OCI-M1 (cell line): ENCODE data around the gene LGI2.
"Not testable (repeated sequence)": the region's sequence is repeated elsewhere in the genome, so short reads cannot be mapped to it uniquely, and the experiment has no call there.

Experiments used
- DNase-seq: peaks from one replicate; lab custom pipeline; 2025; lab: John Stamatoyannopoulos, UW

LGI2 gene, protein sequence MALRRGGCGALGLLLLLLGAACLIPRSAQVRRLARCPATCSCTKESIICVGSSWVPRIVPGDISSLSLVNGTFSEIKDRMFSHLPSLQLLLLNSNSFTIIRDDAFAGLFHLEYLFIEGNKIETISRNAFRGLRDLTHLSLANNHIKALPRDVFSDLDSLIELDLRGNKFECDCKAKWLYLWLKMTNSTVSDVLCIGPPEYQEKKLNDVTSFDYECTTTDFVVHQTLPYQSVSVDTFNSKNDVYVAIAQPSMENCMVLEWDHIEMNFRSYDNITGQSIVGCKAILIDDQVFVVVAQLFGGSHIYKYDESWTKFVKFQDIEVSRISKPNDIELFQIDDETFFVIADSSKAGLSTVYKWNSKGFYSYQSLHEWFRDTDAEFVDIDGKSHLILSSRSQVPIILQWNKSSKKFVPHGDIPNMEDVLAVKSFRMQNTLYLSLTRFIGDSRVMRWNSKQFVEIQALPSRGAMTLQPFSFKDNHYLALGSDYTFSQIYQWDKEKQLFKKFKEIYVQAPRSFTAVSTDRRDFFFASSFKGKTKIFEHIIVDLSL

DNA sequence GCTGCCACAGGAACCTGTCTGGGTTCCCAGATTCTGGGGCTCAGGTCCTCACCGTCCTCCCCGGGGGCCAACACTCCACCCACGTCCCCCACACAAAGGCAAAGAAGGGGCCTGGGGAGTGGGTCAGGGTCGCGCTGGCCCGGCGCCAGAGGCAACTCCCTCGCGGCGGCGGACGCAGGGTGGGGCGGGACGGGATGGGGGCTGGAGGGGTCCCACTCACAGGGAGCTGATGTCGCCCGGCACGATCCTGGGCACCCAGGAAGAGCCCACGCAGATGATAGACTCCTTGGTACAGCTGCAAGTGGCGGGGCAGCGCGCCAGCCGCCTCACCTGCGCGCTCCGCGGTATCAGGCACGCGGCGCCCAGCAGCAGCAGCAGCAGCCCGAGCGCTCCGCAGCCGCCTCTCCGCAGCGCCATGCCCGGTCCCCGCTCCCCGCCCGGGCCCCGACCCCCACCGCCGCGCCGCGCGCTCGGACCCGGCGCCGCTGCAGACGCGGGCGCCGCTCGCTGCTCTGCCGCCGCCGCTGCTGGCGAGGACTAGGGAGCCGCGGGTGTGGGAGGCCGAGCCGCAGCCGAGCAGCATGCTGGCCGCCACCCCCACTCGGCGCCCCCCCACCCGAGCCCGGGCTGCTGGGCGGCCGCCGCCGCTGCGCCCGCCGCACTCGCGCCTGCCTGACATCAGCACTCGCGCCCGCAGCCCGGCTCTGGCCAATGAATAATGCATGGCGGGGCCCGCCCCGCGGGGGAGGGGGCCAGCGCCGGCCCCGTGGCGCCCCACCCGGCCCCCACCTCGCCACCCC, at the start of gene LGI2:
Gene LGI2 (minus strand): TSS at position 670 of the 800 bp plus-strand sequence. CDS start 253 bp downstream, at position 417.
- no peak for DNase-seq

DNA sequence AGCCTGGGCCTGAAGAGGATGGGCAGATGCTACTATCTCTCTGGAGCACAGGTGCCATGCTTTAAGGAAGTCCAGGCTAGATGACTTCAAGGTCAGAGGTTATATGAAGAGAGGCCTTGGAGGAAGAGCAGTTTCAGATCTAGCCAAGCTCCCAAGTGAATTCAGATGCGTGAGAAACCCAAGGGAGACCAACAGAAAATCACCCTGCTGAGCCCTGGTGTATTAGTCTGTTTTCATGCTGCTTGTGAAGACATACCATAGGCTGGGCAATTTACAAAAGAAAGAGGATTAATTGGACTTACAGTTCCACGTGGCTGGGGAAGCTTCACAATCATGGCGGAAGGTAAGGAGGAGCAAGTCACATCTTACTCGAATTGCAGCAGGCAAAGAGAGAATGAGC, 47.8 kb upstream of the LGI2 start:
- DNase-seq: no peak

DNA sequence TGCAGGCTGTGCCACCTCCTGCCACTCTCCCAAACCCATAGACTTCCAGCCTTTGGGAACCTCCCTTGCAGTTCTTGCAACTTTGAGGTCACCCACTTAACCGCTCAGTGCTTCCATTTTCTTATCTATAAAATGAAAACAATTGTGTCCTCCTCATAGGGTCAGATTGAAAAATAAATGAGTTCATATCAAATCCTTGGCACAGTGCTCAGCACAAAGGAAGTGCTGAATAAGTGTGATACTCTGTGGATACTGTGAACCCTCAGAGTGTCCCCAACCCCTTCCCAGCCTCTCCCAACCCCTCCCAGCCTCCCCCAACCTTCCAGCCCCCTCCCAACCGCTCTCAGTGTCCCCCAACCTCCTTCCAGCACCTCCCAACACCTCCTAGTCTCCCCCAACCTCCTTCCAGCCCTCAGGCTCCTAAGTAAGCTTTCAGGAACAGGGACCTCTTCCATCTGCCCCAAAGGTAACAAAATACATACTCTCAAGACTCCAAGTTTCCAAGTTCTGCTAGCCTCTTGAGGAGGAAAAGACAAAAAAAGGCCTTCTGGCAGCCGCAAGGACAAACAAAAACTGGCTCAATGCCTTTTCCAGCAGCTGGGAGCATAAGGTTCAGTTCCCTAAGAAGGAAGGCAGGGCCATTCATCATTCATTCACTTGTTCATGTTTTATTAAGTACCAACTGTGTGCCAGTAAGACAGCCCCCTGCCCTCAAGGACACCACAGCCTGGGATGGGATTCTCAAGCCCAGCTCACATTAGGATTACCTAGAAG, 46.1 kb upstream of the LGI2 start:
- DNase-seq: no peak

DNA sequence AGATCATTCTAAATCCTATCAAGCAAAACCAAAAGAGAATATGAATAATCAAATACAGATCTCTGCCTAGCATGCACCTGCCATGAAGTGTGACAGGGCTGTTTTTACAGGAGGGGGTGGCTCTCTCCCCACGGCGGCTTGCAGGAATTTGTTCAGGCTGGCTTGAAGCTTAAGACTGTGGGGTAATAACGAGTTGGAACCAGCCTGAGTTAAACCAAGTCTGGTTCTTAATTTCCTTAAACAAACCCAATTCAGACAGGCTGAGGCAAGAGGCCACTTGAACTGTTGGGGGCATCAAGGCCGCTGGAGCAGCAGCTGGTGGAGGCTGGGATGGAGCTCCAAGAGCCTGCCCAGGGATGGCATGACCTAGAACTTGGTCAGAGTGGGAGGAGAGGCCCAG, 45.1 kb upstream of the LGI2 start:
- no peak for DNase-seq

DNA sequence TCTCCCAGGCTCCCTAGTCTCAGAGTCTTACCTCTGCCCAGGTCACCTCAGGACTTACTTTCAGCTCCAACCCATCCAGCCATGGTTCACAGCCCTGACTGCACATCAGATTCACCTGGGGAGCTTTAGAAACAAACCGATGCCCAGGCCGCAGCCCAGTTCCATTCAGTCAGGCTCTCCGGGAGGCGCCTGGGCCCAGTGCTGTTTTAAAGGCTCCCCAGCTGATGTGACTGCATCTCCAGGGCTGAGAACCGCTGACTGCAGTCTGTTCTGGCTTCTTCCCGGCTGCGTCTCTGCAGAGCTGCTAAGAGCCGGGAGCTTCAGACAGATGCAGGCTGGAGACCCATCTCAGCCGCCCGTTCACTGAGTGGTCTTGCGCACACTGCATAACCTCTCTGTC, 44.4 kb upstream of the LGI2 start:
- no peak for DNase-seq

DNA sequence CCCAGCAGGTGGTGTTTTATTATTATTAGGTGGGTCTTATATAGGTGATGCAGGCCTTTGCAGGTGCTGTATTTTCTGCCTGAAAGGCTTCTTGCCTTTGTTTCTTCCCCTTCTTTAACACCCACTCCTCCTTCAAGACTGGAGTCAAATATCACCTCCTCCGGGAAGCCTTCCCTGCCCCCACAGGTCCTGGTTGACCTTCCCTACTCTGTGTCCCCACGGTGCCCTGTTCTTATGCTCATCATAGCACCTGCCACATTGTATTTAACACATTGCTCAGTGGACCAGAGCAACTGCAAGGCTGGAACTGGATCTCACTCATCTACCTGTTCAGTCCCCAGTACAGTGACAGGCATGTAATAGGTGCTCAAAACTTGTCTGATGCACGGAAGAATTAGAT, 39.8 kb upstream of the LGI2 start:
- DNase-seq: no peak

DNA sequence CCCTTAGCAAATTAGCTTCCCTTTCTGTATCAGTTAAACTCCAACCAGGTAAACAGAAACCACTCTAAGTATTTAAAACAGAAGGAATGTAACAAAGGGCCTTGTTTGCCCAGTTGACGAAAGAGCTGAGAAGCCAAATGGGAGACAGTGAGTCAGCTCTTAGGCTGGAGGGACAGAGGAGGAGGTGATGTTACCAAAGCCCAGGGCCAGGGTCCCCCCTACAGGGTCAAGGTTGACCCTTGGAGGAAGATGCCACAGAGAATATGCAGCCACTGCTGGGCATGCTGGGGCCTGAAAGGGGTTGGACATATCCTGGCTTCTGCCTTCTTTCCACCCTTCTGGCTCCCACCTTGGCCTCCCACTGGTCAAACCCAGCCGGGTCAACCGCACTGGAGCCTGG, 38.3 kb upstream of the LGI2 start:
- DNase-seq: no peak

DNA sequence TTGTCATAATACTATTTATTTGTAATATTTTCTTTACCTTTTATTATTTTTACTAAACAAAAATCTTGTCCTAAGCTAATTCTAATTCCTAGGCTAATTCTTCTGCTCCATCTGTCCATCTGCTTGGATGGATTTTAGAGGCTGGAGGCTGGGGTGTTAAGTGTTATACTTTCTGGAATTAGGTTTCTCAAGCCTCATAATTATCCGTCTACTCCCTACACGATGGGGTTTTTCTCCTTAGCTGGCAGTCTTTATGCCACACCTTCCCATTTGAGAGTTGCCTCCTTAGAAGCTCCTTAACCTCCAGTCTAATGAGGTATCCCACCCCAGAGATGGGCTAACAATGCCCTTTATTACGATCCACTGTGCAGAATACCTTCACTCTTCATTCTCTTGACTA, 37.6 kb upstream of the LGI2 start:
- no peak for DNase-seq

DNA sequence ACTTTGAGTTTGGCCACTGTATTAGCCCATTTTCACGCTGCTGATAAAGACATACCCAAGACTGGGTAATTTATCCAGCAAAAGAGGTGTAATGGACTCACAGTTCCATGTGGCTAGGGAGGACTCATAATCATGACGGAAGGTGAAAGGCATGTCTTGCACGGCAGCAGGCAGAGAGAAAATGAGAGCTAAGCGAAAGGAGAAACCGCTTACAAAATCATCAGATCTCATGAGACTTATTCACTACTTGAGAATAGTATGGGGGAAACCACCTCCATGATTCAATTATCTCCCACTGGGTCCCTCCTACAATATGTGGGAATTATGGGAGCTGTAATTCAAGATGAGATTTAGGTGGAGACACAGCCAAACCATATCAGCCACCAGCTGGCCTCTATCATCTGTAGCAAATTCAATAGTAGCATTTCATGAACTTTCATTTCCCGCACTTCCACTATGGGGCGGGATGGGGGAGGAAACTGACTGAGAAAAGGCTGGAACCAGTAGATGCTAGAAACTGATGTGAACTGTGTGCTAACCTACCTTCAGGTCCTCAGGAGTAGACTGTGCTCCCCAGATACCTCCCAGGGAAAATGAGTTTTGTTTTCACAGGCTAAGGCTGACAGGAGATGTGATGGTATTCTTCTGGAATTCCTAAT, 35.3 kb upstream of the LGI2 start:
- no peak for DNase-seq

DNA sequence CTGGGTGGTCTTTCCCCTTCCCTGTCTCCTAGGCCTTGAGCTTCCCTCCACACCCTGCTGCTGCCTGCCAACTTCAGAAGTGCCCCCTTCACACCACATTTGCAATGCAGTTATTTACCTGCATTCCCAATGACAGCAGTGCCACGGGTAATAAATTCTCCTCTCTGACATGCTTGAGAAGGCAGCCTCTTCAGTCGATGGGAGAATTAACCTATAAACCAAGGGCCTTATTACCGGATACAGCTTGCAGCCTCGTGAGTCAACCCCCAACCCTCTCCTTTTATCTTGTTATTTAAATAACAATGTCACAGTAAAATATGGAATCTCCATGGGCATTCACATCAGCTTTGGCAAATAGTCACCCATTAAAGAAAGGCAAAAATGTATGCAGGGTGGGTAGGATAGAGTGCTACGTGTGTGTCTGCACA, 34.7 kb upstream of the LGI2 start:
- DNase-seq: no peak

DNA sequence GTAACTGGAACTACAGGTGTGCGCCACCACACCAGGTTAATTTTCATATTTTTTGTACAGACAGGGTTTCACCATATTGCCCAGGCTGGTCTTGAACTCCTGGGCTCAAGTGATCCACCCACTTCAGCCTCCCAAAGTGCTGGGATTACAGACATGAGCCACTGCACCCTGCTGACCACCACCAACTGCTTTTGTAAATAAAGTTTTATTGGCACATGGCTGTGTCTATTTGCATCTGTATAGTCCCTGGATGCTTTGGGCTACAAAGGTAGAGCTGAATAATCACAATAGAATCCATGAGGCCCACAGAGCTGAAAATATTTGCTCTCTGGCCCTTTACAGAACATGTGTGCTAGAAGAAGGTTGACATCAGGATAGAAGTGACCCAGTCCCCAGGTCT, 33.7 kb upstream of the LGI2 start:
- not testable (repeated sequence) for DNase-seq

DNA sequence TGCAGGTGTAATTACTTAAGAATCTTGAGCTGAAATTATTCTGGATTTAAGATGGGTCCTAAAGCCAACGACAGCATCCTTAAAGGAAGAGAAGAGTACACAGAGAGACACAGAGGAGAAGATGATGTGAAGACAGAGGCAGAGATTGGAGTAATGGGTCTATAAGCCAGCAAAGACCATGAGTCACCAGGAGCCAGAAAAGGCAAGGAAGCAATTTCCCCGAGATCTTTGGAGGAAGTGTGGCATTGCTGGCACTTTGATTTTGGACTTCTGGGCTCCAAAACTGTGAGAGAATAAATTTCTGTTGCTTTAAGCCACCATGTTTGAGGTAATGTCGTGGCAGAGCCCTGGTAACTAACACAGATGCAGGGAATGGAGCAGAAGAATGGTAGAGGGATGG, 32.4 kb upstream of the LGI2 start:
- no peak for DNase-seq

DNA sequence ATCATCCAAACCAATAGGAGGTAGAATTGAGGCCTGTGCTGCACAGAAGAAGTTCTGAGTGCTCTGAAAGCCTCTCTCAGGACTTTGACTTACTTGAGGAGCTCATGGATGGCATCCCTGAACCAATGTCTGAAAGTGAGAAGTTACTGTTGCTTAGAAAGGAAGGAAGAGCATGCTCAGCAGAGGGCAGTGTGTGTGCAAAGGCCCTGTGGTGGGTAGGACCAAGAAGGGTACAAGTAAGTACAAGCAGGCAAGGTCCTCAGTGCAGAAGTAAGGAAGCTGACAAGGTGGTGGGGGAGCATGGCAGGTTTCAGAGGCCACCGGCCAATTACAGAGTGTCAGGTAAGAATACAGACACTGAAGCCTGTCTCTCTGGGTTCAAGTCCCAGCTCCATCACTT, 31.4 kb upstream of the LGI2 start:
- no peak for DNase-seq

DNA sequence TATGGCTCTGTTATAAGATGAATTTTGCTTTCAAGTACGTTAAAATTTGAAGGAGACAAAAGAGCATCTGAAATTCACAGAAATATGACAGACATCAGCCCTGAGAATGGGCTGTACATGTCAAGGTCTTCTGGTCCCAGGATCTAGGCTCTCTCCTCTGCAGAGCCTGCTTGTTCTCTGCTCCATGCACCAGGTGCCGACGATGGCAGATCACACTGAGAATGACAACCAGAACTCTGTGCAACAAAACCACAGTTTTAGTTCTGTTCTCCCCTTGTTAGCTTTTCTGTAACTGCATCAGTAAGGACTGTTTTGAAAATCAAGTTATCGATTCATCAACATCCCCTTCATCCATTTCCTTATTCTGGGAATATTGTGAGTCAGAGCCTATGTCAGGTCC, 30.9 kb upstream of the LGI2 start:
- no peak for DNase-seq

DNA sequence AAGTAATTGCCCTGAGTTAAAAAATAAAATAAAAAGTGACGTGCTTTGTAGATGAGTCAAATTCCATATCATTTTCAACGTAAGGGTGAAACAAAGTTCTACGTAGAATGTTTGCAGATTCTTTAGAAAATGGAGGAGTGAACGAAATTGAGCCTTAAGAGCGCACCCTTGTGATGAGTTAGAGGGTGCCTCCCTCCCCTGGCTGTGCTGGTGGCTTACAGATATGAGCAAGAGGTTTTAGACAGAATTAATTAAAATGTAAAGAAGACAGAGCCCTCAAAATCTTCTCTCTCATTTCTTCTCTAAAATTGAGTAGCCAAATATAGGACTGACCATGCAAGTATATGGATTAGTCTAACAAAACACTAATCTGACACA, 30.2 kb upstream of the LGI2 start:
- DNase-seq: no peak

DNA sequence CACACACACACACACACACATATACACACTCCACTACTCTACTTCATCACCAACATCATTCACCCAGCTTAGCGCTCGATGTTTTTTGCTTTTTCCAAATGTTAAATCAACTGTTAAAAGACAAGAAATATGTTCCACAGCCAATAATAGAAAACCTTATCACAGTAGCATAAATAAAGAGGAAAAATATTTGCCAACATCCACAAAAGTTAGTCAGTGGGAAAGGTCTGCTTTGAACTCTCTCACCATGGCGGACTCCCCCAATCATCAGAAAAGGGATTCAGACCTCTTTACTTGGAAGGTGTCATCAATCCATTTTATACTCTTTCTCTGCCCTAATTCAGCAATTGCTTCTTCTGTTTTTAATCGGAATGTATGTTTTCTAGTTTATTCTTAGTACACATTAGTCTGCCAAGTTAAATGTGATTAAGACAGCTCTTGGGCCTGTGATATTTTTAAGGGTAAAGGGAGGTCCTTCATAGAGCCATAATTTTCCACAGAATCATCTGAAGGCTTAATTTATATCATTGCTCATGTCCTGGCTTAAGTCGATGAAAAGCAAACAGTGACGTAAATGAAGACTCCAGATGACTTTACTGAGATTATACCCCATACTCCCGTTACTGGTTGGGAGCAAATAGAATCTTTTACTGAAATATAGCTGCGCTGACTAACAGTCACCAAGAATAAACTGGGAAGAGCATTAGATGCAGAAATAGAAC, 29.7 kb upstream of the LGI2 start:
- DNase-seq: no peak

DNA sequence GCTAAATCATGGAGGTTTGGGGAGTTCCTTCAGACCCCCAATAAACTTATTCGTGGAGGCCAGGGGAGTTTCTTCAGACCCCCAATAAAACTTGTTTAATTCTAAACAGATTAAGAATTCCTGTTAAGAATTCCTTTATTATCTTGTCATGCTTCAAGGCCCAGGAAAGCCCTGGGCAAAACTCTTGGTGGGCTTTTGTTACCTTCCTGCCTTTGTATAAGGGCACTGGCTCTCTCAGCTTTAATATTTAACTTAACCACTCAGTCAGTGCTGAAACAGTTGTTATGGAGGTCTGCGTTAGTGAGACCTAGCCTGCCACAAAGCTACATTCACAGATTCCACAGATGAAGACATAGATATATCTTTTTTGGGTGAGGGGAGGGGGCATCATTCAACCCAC, 29.0 kb upstream of the LGI2 start:
- no peak for DNase-seq

DNA sequence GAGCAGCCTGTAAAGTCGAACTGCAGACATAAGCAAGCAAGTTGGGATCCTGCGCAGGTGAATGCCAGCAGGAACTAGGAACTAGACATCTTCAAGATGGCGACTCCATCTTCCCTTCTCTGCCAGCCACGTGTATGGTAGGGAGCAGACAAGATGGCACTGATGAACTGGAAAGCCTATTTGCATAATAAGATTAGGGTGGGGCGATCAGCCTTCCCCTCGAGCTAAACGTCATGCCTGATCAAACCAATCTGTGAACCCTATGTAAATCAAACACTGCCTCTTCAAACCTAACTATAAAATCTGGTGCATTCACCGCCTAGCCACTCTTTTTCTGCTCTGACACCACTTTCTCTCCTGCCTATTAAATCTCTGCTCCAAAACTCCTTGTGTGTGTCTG, 28.1 kb upstream of the LGI2 start:
- no peak for DNase-seq

DNA sequence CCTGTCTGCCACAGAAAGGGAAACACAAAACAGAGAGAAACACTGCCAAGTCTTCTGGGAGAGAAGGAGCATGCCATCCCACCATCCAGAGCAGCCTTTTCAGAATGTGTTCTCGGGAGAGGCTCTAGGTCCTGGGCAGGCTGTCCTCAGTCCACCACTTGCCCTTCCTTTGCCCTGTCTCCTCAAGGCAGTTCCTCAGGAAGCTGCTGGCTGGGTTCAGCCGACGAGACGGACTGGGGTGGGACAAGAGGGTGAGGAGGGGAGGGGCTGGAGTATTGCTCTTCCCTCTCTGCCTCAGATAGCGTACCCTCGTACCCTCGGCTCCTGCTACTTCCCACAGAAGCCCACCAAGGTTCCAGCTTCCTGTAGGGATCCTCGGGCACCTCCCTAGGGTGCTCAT, 26.6 kb upstream of the LGI2 start:
- DNase-seq: no peak

DNA sequence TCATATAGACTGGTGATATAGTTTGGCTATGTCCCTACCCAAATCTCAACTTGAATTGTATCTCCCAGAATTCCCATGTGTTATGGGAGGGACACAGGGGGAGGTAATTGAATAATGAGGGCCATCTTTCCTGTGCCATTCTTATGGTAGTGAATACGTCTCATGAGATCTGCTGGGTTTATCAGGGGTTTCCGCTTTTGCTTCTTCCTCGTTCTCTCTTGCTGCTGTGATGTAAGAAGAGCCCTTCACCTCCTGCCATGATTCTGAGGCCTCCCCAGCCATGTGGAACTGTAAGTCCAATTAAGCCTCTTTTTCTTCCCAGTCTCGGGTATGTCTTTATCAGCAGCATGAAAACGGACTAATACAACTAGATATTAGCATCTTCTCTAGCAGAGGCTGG, 21.3 kb upstream of the LGI2 start:
- not testable (repeated sequence) for DNase-seq

DNA sequence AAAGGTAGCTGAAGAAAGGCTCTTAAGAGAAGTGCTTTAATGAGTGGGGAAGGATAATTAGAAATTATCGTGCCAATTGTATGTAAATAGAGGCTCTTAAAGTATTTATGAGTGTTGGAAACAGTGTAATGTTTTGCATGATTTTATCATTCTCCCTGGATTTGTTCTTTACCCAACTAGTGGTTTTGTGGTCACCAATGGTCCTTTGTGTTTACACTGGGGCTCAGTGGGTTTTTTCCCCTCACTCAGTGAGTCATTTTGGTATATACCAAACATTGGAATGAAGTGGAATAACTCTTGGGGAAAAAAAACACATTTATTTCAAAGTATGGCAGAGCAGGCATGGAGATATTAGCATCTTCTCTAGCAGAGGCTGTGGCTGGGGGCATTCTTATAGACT, 20.8 kb upstream of the LGI2 start:
- peak; percentile 20 for DNase-seq
